GM13976 (cell line): ENCODE data around the gene MED22.

Source experiments
- DNase-seq: peaks from one replicate; pipeline ENCODE4 v3.0.0; 2012; ENCODE audit warnings: low spot score
- in situ Hi-C: fragments of 300-500 bp; cut with MboI; formaldehyde crosslinking; loops from one replicate; pipeline ENCODE4 v1.12.0; 2022; ENCODE audit warnings: low sequenced_read_pairs, mixed read lengths, inconsistent platforms; ENCODE audit not compliant: unreplicated experiment
- TF ChIP-seq, protein P1 (sequence below): IDR thresholded peaks from 2 replicates; pipeline ENCODE4 v1.5.1; 2012; ENCODE audit warnings: borderline replicate concordance, mild to moderate bottlenecking; ENCODE audit not compliant: insufficient read depth; ENCODE audit errors: extremely low read depth, missing control alignments, control extremely low read depth

The MED22 gene

DNA sequence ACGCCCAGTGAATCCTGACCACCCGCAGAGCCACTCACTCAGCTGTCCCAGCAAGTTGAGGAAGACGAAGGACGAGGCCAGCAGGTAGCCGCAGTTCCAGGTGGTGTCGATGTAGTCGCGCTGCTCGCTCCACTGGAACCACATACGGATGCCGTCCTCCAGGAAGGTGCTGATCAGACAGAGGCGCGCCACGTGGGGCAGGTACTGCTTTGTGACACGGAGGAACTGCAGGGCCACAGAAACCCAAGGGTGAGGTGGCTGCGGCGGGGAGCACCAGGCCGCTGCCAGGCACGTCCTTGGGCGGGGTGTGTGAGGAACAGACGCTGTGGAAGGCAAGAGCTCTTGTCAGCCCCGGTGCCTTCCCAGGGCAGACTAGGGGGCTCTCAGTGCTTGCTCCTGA, 19.3 kb upstream of the MED22 start:
- TF ChIP-seq, protein P1, sequence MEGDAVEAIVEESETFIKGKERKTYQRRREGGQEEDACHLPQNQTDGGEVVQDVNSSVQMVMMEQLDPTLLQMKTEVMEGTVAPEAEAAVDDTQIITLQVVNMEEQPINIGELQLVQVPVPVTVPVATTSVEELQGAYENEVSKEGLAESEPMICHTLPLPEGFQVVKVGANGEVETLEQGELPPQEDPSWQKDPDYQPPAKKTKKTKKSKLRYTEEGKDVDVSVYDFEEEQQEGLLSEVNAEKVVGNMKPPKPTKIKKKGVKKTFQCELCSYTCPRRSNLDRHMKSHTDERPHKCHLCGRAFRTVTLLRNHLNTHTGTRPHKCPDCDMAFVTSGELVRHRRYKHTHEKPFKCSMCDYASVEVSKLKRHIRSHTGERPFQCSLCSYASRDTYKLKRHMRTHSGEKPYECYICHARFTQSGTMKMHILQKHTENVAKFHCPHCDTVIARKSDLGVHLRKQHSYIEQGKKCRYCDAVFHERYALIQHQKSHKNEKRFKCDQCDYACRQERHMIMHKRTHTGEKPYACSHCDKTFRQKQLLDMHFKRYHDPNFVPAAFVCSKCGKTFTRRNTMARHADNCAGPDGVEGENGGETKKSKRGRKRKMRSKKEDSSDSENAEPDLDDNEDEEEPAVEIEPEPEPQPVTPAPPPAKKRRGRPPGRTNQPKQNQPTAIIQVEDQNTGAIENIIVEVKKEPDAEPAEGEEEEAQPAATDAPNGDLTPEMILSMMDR, result no peak
- in situ Hi-C loops, result no loop called here
- no peak for DNase-seq

DNA sequence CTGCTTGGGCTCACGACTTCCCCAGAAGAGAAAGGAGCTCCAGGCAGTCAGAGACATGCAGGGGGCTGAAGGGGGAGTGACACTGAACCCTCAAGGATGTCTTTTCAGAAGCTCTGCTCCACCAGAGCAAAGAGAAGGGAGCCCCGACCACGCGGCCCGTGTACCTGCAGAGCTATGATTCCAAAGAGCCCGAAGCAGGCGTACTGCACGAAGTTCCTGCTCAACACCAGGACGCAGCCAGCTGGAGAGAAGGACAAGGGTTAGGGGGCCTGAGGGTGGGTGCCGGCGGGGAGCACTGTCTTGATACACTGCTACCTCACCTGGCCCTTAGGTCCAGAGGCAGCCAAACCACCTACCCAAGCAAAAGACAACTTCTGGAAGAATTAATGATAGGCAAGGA, 18.5 kb upstream of the MED22 start:
- in situ Hi-C loops, result no loop called here
- no peak for DNase-seq
- TF ChIP-seq, protein P1, result no peak

DNA sequence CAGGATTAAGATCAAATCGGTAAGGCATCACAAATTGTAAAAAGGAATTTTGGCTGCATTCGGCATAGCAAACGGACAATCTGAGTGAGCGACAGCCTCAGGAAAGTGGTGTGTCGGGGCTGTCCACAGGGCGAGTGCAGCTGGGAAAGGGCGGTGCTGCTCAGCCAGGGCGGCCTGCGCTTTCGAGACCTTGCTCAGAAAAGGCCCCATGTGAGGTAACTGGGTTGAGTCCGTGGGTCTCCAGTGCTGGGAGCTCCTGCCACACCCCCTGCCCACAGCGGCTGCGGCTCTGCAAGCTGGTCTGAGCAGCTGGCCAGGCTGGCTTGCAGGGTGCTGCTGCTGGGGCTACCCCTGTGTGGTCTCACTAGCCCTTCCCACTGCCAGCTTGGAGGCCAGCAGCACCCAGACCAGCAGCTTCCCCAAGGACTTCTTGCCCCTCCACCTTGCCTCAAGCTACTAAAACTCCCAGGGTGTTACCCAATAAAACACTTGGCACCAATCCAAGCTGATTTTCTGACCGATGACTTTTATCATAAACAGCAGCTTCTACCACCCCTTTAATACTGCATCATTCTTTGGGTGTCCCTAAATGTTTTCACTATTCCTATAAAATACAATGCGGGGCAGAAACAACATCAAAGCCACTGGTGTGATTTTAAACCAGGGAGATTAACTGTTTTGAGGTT, 14.6 kb upstream of the MED22 start:
- no peak for DNase-seq
- in situ Hi-C loops, result no loop called here
- TF ChIP-seq, protein P1, result no peak

DNA sequence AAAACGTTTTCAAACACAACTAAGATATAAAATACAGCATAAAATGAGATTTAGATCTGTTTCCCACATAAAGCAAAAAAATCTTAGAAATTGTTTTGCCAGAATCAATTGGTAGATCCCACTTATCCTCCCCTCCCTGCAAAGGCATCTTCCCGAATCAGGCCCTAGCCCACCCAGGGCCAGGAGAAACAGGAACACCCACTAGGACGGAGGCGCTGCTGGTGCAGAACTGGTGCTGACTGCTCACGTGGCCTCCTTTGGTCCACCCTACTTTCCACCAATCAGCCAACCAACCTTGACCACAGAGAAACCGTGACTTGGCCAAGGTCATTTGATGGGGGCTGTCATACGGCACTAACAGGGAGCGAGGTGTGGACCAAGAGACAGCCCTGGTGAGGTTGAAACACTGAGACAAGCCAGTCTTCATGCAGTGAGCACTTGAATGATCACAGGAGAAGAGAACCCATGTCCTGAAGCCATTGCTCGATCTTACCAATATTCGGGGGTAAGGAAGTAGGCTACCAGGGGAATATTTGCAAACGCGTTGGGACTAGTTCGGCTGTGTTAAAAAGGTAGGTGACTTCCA, 13.7 kb upstream of the MED22 start:
- in situ Hi-C loops, result no loop called here
- TF ChIP-seq, protein P1, result no peak
- DNase-seq, result no peak

DNA sequence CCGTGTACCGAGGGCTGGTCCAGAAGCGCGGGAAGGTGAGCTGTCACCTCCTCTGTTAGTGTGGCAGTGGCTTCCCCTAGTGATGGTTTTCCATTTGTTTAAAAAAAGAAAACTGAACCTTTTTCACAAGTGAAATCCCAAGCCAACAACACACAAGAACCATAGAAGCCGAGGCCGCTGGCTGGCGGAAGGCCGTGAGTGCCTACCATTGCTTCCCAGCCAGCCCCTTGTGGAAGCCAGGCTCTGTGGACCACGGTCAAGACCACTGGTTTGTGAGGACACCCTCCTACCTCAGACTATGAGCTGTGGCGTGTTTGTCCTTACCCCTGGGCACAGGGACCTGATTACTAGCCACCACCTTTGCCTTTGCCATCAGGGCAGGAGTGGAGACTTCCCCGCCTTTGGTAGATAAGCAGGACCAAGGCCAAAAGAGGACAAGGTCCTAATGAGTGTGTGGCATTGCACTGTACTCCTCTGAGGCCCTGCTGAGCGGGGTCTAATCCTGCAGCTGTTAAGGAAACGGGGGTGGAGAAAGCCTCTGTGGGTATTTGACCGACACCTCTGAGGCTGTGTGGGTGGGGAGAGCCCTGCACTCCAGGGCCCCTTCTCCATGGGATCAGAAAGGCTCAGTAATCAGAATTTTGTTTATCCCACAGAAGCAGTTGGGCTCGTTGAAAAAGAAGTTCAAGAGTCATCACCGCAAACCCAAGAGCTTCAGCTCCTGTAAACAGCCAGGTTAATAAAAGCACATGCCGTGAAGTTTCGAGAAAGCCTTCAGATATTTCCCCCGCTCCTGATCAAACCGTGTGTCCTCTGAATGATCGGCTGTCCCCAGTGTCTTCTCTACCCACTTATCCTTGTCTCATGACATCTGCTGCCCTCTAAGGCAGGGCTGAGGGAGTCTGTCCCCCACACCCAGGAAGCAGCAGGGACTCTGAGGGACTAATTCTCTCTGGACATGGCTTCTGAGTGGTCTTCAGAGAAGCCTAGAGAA, 12.8 kb upstream of the MED22 start:
- no peak for DNase-seq
- TF ChIP-seq, protein P1, result no peak
- in situ Hi-C loops, result no loop called here

DNA sequence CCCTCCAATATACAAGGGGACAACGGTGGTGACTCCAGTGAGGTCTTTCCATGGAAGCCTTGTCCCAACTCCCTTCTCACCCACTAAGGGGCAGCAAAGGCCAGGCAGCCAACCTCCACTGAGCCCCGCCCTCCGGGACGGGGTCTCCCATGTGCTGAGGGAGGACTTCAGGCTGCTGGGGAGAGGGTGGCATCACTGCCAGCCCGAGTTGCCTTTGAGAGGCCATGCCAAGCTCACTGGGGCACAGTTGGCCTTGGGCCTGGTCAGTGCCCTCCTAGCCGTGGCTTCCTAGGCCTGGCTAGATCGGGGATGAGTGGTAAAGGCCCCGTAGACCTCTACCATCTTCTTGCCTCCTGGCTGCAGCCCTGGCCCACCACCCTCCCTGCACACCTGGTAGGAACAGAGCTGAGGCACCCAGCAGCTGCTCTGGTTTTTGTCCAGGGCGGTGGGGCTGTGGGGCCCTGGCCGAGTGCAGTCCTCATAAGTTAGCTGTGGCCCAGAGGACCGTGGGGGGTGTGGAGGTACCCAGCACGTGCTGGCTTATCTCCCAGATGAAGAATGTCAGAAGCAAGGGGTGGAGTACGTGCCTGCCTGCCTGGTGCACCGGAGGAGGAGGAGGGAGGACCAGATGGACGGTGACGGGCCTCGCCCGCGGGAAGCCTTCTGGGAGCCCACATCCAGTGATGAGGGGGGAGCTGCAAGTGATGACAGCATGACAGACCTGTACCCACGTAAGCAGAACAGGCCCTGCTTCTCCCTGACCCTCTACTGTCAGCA, 11.7 kb upstream of the MED22 start:
- TF ChIP-seq, protein P1, result peak; percentile 12
- no peak for DNase-seq
- in situ Hi-C loops, result no loop called here
